ENCODE results near the gene SLPI.
A peak's percentile ranks its signal among the peaks of the same experiment; 100 is the strongest.

The SLPI gene

GRCh38 chr20:45254383-45255262 is at the start of gene SLPI:
Gene SLPI (minus strand): TSS chr20:45254564. CDS start chr20:45254543, 21 bp downstream.
- DNase-seq (ENCODE audit: low read depth in 2 of 2): no peak

- DNase-seq (ENCODE audit: low read depth in 2 of 2): no peak
Measured at GRCh38 chr20:45303586-45304463, 49.5 kb upstream of the SLPI start.

GRCh38 chr20:45301824-45302271 is 47.5 kb upstream of the SLPI start:
- DNase-seq (ENCODE audit: low read depth in 2 of 2): no peak

- no peak for DNase-seq (ENCODE audit: low read depth in 2 of 2)
Measured at GRCh38 chr20:45300961-45301360, 46.6 kb upstream of the SLPI start.

GRCh38 chr20:45299786-45300185 is 45.4 kb upstream of the SLPI start:
- no peak for DNase-seq (ENCODE audit: low read depth in 2 of 2)

- no peak for DNase-seq (ENCODE audit: low read depth in 2 of 2)
Measured at GRCh38 chr20:45297786-45298497, 43.6 kb upstream of the SLPI start.

GRCh38 chr20:45294659-45295058 is 40.3 kb upstream of the SLPI start:
- no peak for DNase-seq (ENCODE audit: low read depth in 2 of 2)

GRCh38 chr20:45294003-45294368 is 39.6 kb upstream of the SLPI start:
- DNase-seq (ENCODE audit: low read depth in 2 of 2): no peak

GRCh38 chr20:45293041-45294002 is 39.0 kb upstream of the SLPI start:
- DNase-seq (ENCODE audit: low read depth in 2 of 2): peak; percentile 79 to 83

- DNase-seq (ENCODE audit: low read depth in 2 of 2): no peak
Measured at GRCh38 chr20:45292343-45292742, 38.0 kb upstream of the SLPI start.

- DNase-seq (ENCODE audit: low read depth in 2 of 2): no peak
Measured at GRCh38 chr20:45291526-45291925, 37.2 kb upstream of the SLPI start.

- peak; percentile 48 to 56 for DNase-seq (ENCODE audit: low read depth in 2 of 2)
Measured at GRCh38 chr20:45290677-45291355, 36.5 kb upstream of the SLPI start.

GRCh38 chr20:45289942-45290676 is 35.7 kb upstream of the SLPI start:
- DNase-seq (ENCODE audit: low read depth in 2 of 2): no peak

GRCh38 chr20:45288860-45289259 is 34.5 kb upstream of the SLPI start:
- no peak for DNase-seq (ENCODE audit: low read depth in 2 of 2)

GRCh38 chr20:45288376-45288775 is 34.0 kb upstream of the SLPI start:
- no peak for DNase-seq (ENCODE audit: low read depth in 2 of 2)

GRCh38 chr20:45283551-45284057 is 29.2 kb upstream of the SLPI start:
- no peak for DNase-seq (ENCODE audit: low read depth in 2 of 2)

- DNase-seq (ENCODE audit: low read depth in 2 of 2): no peak
Measured at GRCh38 chr20:45282700-45283550, 28.6 kb upstream of the SLPI start.

GRCh38 chr20:45279992-45280391 is 25.6 kb upstream of the SLPI start:
- no peak for DNase-seq (ENCODE audit: low read depth in 2 of 2)

Data from stimulated activated CD4-positive, alpha-beta T cell treated with anti-CD3 and anti-CD28 coated beads, Interleukin-1b, Interleukin-23, amount 100 ng/mL, for 4 hours (primary cell).